Activated T-helper 1 cell treated with Interleukin-2 at 50 U/mL for 16 hours (primary cell): ENCODE results near the gene MDP1.

Experiments
- DNase-seq: peaks from one replicate; pipeline ENCODE4 v3.0.0-alpha.2; 2020; ENCODE audit warnings: low read depth

MDP1 gene

DNA sequence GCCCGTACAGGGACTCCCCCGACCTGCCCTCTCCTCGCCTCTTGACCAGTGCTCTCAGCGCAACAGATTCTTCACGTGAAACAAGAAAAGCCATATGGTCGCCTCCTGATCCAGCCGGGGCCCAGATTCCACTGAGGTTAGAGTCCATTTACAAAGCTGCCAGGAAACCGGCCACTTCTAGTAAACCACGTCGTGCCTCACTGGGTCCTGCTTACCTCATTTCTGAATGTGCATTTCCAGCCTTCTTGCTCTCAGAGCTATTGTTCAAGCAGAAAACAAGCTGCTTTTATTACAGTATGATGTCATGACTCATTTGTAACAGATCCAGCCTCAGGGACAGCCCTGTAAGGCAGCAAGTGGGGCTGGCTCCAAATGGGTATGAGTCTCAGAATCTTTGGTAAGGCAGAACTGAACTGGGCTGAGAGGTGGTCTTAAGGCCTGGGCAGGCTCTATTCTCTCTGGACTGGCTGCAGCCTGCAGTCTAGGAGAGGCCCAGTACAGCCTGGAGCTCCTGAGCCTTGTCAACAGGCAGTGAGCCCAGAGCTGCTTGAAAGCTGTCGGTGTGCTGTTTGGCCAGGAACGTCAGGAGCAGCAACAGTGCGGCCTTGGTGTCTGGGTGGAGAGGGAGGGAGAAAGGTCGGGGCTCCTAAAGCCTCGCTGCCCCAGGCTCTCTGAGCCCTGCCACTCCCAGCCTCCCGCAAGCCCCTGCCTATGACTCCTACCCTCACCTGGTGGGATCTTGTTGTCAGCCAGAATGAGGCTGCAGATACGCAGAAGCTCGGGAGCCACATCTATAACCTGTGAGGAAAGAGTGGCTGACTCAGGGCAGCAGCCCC is 35.7 kb downstream of the MDP1 start:
- no peak for DNase-seq

DNA sequence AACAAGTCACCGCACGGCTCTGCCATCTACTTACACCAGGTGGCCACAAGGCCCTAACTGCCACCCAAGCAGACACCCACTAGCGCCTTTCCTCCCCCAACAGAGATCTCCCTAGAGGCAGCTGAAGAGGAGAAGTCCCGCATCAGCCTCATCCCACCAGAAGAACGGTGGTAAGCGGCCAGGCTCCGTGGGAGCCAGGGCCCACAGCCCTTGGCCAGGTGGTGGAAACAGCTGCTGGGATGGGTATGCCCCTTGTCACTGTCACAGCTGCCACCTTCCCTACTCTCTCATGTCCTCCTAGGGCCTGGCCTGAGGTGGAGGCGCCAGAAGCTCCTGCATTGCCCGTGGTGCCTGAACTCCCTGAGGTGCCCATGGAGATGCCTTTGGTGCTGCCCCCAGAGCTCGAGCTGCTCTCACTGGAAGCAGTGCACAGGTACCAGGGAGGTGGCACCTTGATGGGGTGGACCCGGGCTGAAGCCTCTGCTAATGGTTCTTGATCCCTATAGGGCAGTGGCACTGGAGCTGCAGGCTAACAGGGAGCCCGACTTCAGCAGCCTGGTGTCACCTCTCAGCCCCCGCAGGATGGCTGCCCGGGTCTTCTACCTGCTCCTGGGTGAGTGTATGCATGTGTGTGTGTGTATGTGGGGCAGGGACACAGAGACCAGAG is 36.4 kb downstream of the MDP1 start:
- no peak for DNase-seq

DNA sequence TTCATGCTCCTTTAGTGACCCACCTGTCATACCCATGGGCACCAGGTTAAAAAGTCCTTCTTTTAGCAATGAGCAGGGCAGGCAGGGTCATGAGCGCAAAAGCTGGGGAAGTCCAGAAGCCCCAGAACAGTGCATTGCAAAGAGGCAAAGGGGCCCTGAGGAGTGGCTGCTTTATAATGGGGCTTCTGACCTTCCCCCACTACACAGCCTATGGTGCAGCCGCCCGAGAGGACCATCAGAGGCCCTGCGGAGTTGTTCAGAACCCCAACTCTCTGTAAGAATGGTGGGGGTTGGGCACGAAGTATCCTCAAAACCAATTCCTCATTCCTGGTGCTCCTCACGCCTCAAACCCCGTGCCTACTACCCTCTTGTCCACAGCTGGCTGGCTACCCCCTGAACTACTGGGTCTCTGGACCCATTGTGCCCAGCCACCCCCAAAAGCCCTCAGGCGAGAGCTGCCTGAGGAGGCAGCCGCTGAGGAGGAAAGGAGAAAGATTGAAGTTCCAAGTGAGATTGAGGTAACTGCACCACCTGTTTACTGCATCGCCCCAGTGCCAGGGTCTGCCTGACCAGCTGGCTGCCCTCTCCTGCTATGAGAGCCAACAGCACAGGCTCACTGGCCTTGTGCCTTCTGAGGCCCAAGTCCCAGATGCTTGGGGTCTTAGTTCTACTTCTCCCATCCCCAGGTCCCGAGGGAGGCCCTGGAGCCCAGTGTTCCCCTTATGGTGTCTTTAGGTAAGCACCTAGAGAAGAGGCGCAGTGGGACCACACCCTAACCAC is 37.3 kb downstream of the MDP1 start:
- no peak for DNase-seq

DNA sequence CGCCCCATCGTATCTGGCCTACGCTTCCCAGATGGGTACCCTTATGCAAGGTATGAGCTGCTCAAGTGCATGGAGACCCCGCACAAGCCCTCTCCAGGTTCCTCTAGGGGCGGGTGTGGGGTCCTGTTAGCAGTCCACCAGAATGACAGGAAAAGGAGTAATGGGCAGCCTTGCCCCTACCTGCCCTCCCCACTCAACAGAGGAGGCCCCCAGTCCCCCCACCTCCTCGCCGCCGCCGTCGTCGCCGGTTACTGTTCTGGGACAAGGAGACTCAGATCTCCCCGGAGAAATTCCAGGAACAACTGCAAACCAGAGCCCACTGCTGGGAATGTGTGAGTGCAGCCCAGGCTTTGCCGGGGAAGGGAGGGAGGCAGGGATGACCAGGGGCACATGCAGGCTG is 38.0 kb downstream of the MDP1 start:
- DNase-seq: no peak

DNA sequence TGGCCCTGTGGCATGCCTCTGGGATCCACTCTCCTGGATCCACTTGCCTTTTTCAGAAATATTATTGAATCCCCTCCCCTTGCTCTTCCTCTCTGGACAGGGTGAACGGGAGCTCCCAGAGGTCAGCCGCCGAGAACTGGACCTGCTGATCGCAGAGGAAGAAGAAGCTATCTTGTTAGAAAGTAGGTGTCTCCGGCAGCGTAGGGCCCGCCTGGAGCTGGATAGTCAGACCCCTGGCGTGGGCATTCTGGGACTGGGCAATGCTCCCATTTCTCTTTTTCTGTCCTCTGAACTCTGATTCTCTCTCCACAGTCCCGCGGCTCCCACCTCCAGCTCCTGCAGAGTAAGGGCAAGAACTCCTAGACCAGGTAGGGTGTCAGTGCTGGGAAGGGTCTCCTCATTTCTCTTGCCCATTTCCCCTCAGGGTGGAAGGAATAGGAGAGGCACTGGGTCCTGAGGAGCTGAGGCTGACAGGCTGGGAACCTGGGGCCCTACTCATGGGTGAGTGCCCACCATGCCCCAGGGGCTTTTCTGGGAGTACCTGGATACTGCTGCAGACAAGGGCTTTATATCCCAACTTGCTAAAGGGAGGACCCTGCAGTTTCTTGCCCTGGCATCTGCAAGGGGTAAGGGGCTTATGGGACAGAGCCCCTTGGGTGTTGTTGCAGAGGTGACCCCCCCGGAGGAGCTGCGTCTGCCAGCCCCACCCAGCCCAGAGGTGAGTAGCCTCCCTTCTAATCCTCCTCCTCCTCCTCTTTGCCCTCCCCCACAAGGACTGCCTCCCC is 38.6 kb downstream of the MDP1 start:
- DNase-seq: no peak

DNA sequence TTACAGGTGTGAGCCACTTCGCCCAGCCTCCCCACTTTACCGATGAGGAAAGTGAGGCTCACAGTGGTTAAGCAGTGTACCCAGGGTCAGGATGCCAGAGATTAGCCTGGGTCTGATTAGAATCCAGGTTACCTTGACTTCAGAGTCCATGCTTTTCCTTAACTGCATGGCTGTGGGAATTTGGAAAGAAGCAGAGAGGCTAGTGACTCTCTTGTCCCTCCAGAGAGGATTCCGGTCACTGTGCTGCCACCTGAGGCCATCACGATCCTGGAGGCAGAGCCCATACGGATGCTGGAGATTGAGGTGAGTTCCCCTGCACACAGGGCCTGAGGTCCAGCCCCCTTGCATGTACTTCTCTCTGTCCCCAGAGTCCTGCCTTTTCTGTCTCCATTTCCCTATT is 39.3 kb downstream of the MDP1 start:
- DNase-seq: no peak

DNA sequence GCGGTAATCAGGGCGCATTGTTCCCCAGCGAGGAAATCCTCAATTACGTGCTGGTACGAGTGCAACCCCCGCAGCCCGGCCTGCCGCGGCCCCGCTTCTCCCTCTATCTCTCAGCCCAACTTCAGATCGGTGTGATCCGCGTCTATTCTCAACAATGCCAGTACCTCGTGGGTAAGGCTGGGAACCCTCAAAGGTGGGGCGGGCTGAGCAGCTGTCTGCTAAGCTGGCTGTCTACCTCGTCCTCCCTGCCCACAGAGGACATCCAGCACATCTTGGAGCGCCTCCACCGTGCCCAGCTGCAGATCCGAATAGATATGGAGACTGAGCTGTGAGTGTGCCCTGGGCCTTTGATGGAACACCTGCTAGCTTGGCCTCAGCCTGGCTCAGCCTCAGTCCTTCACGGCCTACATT is 43.0 kb downstream of the MDP1 start:
- no peak for DNase-seq

DNA sequence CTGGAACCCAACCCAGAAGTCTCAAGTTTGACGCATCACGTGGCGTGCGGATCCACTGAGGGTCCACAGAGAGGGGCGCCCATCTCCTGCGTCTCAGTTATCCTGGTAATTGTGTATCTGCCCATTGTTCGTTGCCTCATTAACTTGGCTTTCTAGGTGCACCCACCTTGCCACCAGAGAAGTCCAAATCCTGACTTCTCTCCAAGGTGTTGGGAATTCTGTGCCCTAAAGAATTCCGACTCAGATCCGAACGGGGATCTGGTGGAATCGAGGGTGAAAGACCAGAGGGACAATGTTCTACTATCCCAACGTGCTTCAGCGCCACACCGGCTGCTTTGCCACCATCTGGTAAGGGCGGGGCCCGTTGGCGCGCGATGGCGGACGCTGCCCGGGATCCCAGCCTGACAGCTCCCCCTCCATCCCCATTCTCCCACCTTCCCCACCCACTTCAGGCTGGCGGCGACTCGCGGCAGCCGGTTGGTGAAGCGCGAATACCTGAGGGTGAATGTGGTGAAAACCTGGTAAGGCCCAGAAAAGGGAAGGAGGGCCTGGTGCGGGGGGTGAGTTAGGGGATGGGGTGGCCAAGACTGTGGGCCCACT is 43.5 kb downstream of the MDP1 start:
- DNase-seq: no peak

GRCh38 chr14:24171422-24172260 is 44.2 kb downstream of the MDP1 start, which contains the start of gene REC8:
Gene REC8 (plus strand): TSS chr14:24172080. CDS start chr14:24172553, 473 bp downstream.
- peak; percentile 49 for DNase-seq

GRCh38 chr14:24167469-24168114 is 48.3 kb downstream of the MDP1 start:
- no peak for DNase-seq

DNA sequence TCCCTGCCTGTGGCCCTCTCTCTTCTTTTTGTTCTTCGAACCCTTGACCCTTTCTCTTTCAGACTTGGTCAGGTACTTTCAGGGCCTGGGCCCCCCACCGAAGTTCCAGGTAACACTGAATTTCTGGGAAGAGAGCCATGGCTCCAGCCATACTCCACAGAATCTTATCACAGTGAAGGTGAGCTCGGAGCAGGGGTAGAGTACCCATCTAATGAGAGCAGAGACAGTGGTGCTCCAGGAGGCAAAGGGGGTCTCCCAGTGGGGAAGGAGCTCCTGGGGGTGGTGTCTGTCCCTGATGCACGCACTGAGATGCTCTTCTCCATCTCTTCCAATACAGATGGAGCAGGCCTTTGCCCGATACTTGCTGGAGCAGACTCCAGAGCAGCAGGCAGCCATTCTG is 50.1 kb downstream of the MDP1 start:
- DNase-seq: no peak

DNA sequence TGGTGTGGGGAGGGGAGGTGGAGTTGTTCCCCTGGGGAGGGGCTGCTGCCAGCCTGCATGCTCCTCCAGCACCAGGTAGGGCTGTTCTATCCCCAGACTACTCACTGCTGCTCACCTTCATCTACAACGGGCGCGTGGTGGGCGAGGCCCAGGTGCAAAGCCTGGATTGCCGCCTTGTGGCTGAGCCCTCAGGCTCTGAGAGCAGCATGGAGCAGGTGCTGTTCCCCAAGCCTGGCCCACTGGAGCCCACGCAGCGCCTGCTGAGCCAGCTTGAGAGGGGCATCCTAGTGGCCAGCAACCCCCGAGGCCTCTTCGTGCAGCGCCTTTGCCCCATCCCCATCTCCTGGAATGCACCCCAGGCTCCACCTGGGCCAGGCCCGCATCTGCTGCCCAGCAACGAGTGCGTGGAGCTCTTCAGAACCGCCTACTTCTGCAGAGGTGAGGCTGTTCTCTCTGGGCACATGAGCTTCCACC is 51.3 kb downstream of the MDP1 start:
- no peak for DNase-seq
